HG03378 (cell line): ENCODE data around the gene GABBR1.

Experiments used
- ATAC-seq: cut with Tn5 transposase; IDR thresholded peaks from one replicate; pipeline ENCODE4 v1.9.1; 2021; ENCODE audit warnings: mild to moderate bottlenecking, moderate library complexity; ENCODE audit not compliant: unreplicated experiment

Gene GABBR1

GRCh38 chr6:29625337-29625930 is 7.5 kb downstream of the GABBR1 start:
- ATAC-seq = no peak

- ATAC-seq = no peak
These were observed 8.4 kb downstream of the GABBR1 start for GRCh38 chr6:29624520-29624961.

- no peak for ATAC-seq
These were observed 12.4 kb downstream of the GABBR1 start for GRCh38 chr6:29620630-29621029.

GRCh38 chr6:29619578-29620160 is 13.3 kb downstream of the GABBR1 start:
- ATAC-seq = no peak

GRCh38 chr6:29617782-29618554 is 15.0 kb downstream of the GABBR1 start:
- ATAC-seq = no peak

GRCh38 chr6:29611426-29611825 is 21.6 kb downstream of the GABBR1 start:
- no peak for ATAC-seq

- no peak for ATAC-seq
These were observed 22.4 kb downstream of the GABBR1 start for GRCh38 chr6:29610540-29610939.

- no peak for ATAC-seq
These were observed 24.9 kb downstream of the GABBR1 start for GRCh38 chr6:29608131-29608530.

GRCh38 chr6:29603930-29604329 is 29.1 kb downstream of the GABBR1 start:
- no peak for ATAC-seq

- no peak for ATAC-seq
These were observed 29.5 kb downstream of the GABBR1 start for GRCh38 chr6:29603456-29603855.

GRCh38 chr6:29602564-29603361 is 30.2 kb downstream of the GABBR1 start:
- ATAC-seq = no peak

GRCh38 chr6:29598172-29598747 is 34.7 kb downstream of the GABBR1 start:
- no peak for ATAC-seq

GRCh38 chr6:29597184-29597583 is 35.8 kb downstream of the GABBR1 start:
- no peak for ATAC-seq

GRCh38 chr6:29596381-29596900 is 36.5 kb downstream of the GABBR1 start:
- ATAC-seq = no peak

GRCh38 chr6:29593199-29593855 is 39.7 kb downstream of the GABBR1 start:
- ATAC-seq = no peak

GRCh38 chr6:29591677-29592076 is 41.3 kb downstream of the GABBR1 start:
- no peak for ATAC-seq

- ATAC-seq = no peak
These were observed 42.7 kb downstream of the GABBR1 start for GRCh38 chr6:29590218-29590808.

GRCh38 chr6:29589423-29590048 is 43.4 kb downstream of the GABBR1 start:
- ATAC-seq = no peak

GRCh38 chr6:29584821-29585220 is 48.2 kb downstream of the GABBR1 start, which contains the start of gene OR2H2:
TSS of gene OR2H2 (plus strand) at chr6:29585121. CDS start at chr6:29587945, 2,824 bp downstream.
- ATAC-seq = no peak
